Smooth muscle cell (in vitro differentiated cells): ENCODE measurements around the gene SSBP4. TPM values are rescaled to one million over a fixed set of nuclear protein-coding genes. Genes with fewer than 3 reads are reported as not detected.

Source experiments
- DNase-seq: peaks from one replicate; lab custom pipeline; 2025; ENCODE audit not compliant: unreplicated experiment; lab: John Stamatoyannopoulos, UW
- H2AFZ ChIP-seq: fragments of 200-600 bp; sonication (generic); 2 replicates; pipeline ENCODE4 v1.6.0; 2016; ENCODE audit warnings: antibody characterized with exemption, low read depth, mild to moderate bottlenecking
- H3F3A ChIP-seq: fragments of 200-600 bp; sonication (generic); 2 replicates; pipeline ENCODE4 v1.6.0; 2017; ENCODE audit warnings: antibody characterized with exemption, low read depth
- H3K27ac ChIP-seq: fragments of 200-600 bp; sonication (generic); 2 replicates; pipeline ENCODE4 v1.5.1; 2016; ENCODE audit warnings: low read depth, mild to moderate bottlenecking
- H3K27me3 ChIP-seq: fragments of 200-600 bp; sonication (generic); 2 replicates; pipeline ENCODE4 v1.6.1; 2016; ENCODE audit warnings: low read depth, mild to moderate bottlenecking
- H3K36me3 ChIP-seq: fragments of 200-600 bp; sonication (generic); 2 replicates; pipeline ENCODE4 v1.5.1; 2016; ENCODE audit warnings: low read depth
- H3K4me1 ChIP-seq: fragments of 200-600 bp; sonication (generic); 2 replicates; pipeline ENCODE4 v1.5.1; 2016; ENCODE audit warnings: low read depth
- H3K4me2 ChIP-seq: fragments of 200-600 bp; sonication (generic); 2 replicates; pipeline ENCODE4 v1.6.0; 2016; ENCODE audit warnings: mild to moderate bottlenecking
- H3K4me3 ChIP-seq: fragments of 200-600 bp; sonication (generic); 2 replicates; pipeline ENCODE4 v1.5.1; 2016; ENCODE audit warnings: mild to moderate bottlenecking
- H3K79me2 ChIP-seq: fragments of 200-600 bp; sonication (generic); 2 replicates; pipeline ENCODE4 v1.6.0; 2016; ENCODE audit warnings: low read depth, mild to moderate bottlenecking
- H3K9ac ChIP-seq: fragments of 200-600 bp; sonication (generic); 2 replicates; pipeline ENCODE4 v1.6.0; 2016; ENCODE audit warnings: low read depth
- H3K9me3 ChIP-seq: fragments of 200-600 bp; sonication (generic); replicated peaks from 2 replicates; pipeline ENCODE4 v1.5.1; 2016; ENCODE audit warnings: low read depth
- H4K20me1 ChIP-seq: fragments of 200-600 bp; sonication (generic); 2 replicates; pipeline ENCODE4 v1.6.0; 2016; ENCODE audit warnings: low read depth
- WGBS: methylation state at CpG from one replicate; pipeline ENCODE4 v1.1.7; 2016; ENCODE audit warnings: low lambda C conversion rate; 5-methylcytosine and 5-hydroxymethylcytosine counted together
- polyA plus RNA-seq: library from polyadenylated mRNA; unstranded; fragments of >200 nt; fragmentation: Nextera tagmentation; extraction: Ambion mirVana; gene quantifications from 2 replicates; pipeline ENCODE4 v1.2.1, GENCODE V29; 2016
- total RNA-seq: library from RNA; depleted of rRNA; stranded (reverse); fragments of >200 nt; gene quantifications from 2 replicates; pipeline ENCODE4 v1.2.3, GENCODE V29; 2014
- TF ChIP-seq, protein P1 (sequence below): fragments of 200-600 bp; sonication (generic); IDR thresholded peaks from 2 replicates; pipeline ENCODE4 v1.5.1; 2017; ENCODE audit warnings: borderline replicate concordance, mild to moderate bottlenecking, antibody characterized with exemption; ENCODE audit not compliant: insufficient read depth, poor library complexity, severe bottlenecking

The SSBP4 gene
- total and polyA plus RNA-seq, 2 experiments from 2014 or later: 44.1 to 124 TPM

DNA sequence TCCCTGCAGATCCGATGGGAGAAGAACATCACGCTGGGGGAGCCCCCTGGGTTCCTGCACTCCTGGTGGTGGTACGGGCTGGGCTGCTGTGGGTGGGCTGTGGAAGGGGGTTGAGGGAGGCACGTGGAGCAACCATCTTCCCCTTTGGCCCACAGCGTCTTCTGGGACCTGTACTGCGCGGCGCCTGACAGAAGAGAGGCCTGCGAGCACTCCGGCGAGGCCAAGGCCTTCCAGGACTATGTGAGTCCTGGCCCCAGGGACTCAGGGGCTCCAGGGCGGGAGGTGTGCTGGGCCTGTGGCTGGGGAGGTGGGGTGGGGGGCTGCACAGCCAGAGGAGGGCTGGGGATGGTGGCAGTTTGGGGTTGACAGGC lies 8.5 kb downstream of the SSBP4 start:
- H3K79me2 ChIP-seq: peaks cover 22% of the 10 kb centered on the region
- no peaks in the 10 kb centered on the region for H3K36me3 ChIP-seq
- H3K4me1 ChIP-seq: peaks cover 29% of the 10 kb centered on the region
- no peak for DNase-seq
- H3K27me3 ChIP-seq: no peaks in the 10 kb centered on the region
- H3K27ac ChIP-seq: no peak overlapping the region
- peaks cover 47% of the 10 kb centered on the region for H4K20me1 ChIP-seq
- no peaks in the 10 kb centered on the region for H3F3A ChIP-seq
- 100% methylated on average over 7 of the region's 12 CpGs for WGBS
- no peaks in the 10 kb centered on the region for H3K9me3 ChIP-seq
- H3K4me2 ChIP-seq: no peak overlapping the region
- H2AFZ ChIP-seq: no peak overlapping the region
- H3K4me3 ChIP-seq: no peak overlapping the region
- TF ChIP-seq, protein P1, sequence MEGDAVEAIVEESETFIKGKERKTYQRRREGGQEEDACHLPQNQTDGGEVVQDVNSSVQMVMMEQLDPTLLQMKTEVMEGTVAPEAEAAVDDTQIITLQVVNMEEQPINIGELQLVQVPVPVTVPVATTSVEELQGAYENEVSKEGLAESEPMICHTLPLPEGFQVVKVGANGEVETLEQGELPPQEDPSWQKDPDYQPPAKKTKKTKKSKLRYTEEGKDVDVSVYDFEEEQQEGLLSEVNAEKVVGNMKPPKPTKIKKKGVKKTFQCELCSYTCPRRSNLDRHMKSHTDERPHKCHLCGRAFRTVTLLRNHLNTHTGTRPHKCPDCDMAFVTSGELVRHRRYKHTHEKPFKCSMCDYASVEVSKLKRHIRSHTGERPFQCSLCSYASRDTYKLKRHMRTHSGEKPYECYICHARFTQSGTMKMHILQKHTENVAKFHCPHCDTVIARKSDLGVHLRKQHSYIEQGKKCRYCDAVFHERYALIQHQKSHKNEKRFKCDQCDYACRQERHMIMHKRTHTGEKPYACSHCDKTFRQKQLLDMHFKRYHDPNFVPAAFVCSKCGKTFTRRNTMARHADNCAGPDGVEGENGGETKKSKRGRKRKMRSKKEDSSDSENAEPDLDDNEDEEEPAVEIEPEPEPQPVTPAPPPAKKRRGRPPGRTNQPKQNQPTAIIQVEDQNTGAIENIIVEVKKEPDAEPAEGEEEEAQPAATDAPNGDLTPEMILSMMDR: no peak
- no peak overlapping the region for H3K9ac ChIP-seq

DNA sequence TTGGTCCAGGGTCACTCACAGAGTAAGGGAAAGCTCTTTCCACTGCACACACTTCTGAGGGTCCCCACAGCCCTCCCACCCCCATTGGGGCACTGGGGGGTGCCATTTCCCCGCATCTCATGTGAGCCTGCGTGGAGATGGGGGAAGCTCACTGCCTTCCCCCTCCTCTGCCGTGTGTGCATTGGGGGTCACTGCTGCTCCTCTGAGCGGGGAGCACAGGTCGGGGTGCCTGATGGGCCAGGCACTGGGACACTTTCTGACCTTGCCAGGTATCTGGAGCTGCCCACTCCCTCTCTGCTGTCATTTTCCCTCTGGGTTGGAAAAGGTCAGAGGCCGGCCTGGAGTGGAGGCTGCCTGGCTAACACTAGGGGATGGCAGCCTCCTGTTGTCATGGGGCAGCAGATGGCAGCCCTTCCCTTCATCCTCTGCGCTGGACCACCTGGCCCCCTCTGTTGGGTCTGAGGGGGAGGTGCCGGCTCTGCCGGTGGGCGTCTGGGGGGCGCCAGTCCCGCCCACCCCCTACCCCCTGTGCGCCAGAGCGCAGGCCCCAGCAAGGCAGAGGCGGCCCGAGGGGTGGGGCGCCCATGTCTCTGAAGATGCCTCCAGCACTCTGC lies 9.1 kb downstream of the SSBP4 start:
- no peak overlapping the region for H2AFZ ChIP-seq
- no peak for DNase-seq
- 76% methylated on average over 14 of the region's 17 CpGs for WGBS
- H3K4me1 ChIP-seq: peaks cover 32% of the 10 kb centered on the region
- H3K4me3 ChIP-seq: peak overlapping the region; percentile 63
- TF ChIP-seq, protein P1: no peak
- H3F3A ChIP-seq: no peaks in the 10 kb centered on the region
- peaks cover 17% of the 10 kb centered on the region for H3K79me2 ChIP-seq
- peak overlapping the region; percentile 94 for H3K9ac ChIP-seq
- H4K20me1 ChIP-seq: peaks cover 41% of the 10 kb centered on the region
- H3K36me3 ChIP-seq: no peaks in the 10 kb centered on the region
- H3K4me2 ChIP-seq: peak overlapping the region; percentile 90
- H3K9me3 ChIP-seq: no peaks in the 10 kb centered on the region
- no peaks in the 10 kb centered on the region for H3K27me3 ChIP-seq
- peak overlapping the region; percentile 97 for H3K27ac ChIP-seq

DNA sequence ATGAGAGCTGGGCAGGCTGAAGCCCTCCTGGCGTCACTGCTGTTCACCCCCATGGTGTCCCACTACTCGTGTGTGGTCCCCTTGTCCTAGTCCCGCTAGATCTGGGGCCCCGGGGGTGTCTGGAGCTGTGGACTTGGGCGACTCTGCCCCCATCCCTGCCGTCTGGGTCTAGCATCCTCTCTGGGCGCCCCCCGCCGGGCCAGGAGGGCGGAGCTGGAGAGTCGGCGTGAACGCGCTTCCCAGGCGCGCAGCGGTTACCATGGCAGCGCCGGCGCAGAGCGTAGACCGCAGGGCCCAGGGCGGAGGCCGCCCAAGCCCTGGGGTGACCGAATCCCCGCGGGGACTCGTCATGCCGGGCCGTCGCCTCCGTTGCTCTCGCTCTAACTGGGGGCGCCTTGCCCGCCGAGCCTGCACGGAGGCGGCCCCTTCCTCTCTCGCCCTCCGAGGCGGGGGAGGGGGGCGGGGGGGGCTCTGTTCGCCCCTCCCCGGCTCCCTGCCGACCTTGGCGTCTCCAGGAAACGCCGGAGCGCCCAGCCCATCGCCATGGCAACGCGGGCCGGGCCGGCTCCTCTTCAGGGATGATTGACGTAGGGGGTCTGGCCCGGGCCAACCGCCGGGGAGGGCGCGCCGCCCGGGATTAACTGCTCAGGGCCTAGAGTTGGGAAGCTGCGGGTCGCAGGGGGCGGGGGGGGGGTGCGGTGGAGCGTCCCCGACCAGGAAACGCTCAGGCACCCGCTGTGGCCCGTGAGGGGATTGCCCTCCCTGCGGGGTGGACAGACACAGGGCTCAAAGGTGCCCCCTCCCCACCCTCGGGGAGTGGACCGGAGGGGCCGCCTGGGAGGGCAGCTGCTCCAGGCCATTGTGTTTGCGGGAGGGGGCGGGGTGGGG lies 9.8 kb downstream of the SSBP4 start:
- peak overlapping the region; percentile 94 for H3K9ac ChIP-seq
- no peaks in the 10 kb centered on the region for H3K9me3 ChIP-seq
- DNase-seq: peak; percentile 93
- H3K4me2 ChIP-seq: peak overlapping the region; percentile 90
- H3K4me3 ChIP-seq: peak overlapping the region; percentile 63
- H3K36me3 ChIP-seq: no peaks in the 10 kb centered on the region
- 3% methylated on average over 45 of the region's 77 CpGs for WGBS
- H3K27ac ChIP-seq: peak overlapping the region; percentile 97
- TF ChIP-seq, protein P1: no peak
- no peak overlapping the region for H2AFZ ChIP-seq
- H3K27me3 ChIP-seq: no peaks in the 10 kb centered on the region
- peaks cover 28% of the 10 kb centered on the region for H3K4me1 ChIP-seq
- peaks cover 10% of the 10 kb centered on the region for H3K79me2 ChIP-seq
- peaks cover 34% of the 10 kb centered on the region for H4K20me1 ChIP-seq
- peaks cover under 1% of the 10 kb centered on the region for H3F3A ChIP-seq
